IgD-negative memory B cell (primary cell): ENCODE data around the gene RGS6. TPM values are rescaled to one million over a fixed set of nuclear protein-coding genes. Genes with fewer than 3 reads are reported as not detected.

Experiments used
- H3K27ac Mint-ChIP-seq, 3 donors: one replicate each; pipeline ENCODE4 v1.8.0; 2020 to 2022; ENCODE audit warnings: mild to moderate bottlenecking in 3 of 3, mixed read lengths in 3 of 3, moderate library complexity in 1 of 3
- H3K27me3 Mint-ChIP-seq: one replicate; pipeline ENCODE4 v1.8.0; 2021; ENCODE audit warnings: mixed read lengths
- H3K36me3 Mint-ChIP-seq: one replicate; pipeline ENCODE4 v1.8.0; 2020; ENCODE audit warnings: mild to moderate bottlenecking, mixed read lengths
- H3K4me1 Mint-ChIP-seq, 3 donors: one replicate each; pipeline ENCODE4 v1.8.0; 2020 to 2022; ENCODE audit warnings: mixed read lengths in 3 of 3, mild to moderate bottlenecking in 1 of 3
- H3K4me3 Mint-ChIP-seq, 4 donors: one replicate each; pipeline ENCODE4 v1.8.0; 2020 to 2022; ENCODE audit warnings: mild to moderate bottlenecking in 4 of 4, mixed read lengths in 4 of 4, moderate library complexity in 3 of 4
- H3K9me3 Mint-ChIP-seq, 3 donors: one replicate each; pipeline ENCODE4 v1.8.0; 2020 to 2021; ENCODE audit warnings: mixed read lengths in 3 of 3, mild to moderate bottlenecking in 1 of 3
- polyA plus RNA-seq: library from polyadenylated mRNA; unstranded; fragments of 300-500 nt; fragmentation: Illumina TruSeq; gene quantifications from one replicate; pipeline ENCODE4 v1.2.3, GENCODE V29; 2021

Gene RGS6
- polyA plus RNA-seq, 1 donor from 2014 or later = not detected

DNA sequence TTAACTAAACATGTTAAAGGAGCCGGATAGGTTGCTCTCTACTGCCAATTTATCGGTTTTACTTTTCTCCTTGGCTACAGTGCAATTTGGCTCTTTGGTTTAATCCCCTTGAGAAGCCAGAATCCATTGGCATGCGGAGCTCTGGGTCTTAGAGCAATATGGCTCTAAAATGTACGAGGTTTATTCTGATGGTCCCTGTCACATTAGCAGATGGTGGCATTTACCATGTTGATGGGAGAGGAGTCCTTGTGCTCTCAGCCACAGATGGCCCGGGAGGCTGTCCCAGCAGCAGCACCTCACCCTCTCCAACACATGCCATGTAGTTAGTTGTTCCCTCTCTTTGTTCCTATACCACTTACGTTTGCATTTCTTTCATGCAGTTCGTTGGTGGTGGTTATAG is 179.7 kb downstream of the RGS6 start:
- no peak overlapping the region for H3K4me3 Mint-ChIP-seq
- H3K27me3 Mint-ChIP-seq = peaks cover 20% of the 10 kb centered on the region
- H3K4me1 Mint-ChIP-seq = no peaks in the 10 kb centered on the region
- H3K36me3 Mint-ChIP-seq = no peaks in the 10 kb centered on the region
- H3K9me3 Mint-ChIP-seq = peaks cover 0 to 3% (median 2%) of the 10 kb centered on the region in 3 donors
- no peak overlapping the region for H3K27ac Mint-ChIP-seq

DNA sequence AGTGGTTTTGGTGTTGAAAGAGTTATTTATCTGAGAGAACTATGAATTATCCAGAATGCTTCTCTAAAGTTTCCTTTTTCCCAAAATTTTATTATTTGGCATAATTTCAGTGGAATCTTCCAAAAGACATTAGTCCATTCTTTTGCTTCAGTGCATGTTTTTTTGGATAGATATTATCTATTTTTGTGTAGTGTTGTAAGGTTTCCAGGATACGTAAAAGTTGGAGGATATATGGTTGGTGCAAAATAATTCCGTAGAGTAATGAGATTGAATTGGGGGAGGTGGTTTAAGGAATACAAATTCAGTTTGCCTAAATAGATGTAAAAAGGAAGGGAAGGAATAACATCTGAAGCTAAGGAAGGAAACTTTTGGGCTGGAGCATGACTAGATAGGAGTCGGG is 186.6 kb downstream of the RGS6 start:
- Mint-ChIP-seq H3K27ac (no peak overlapping the region), H3K9me3 (no peaks in the 10 kb centered on the region), H3K4me1 (no peaks in the 10 kb centered on the region), H3K4me3 (no peak overlapping the region), H3K27me3 (peaks cover 6% of the 10 kb centered on the region), H3K36me3 (peaks cover 2% of the 10 kb centered on the region)

DNA sequence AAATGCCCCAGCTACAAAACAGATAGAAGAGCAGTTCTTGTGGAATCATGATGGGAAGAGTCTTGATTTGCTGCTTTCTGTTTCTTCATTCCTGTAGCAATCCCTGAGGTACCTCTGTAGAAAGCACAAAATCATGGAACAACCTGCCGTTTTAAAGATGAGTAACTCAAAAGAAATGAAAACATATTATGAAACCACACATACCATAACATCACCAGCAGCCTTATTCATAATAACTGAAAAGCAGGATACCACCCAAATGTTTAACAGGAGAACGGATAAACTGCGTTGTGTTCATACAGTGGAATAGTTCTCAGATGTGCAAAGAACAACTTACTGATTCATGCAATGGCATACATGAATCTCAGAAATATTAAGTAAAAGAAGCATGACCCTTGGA is 188.1 kb downstream of the RGS6 start:
- Mint-ChIP-seq H3K27me3 (peaks cover 5% of the 10 kb centered on the region), H3K9me3 (peaks cover 0 to 1% (median 0%) of the 10 kb centered on the region in 3 donors), H3K36me3 (peaks cover 2% of the 10 kb centered on the region), H3K27ac (no peak overlapping the region), H3K4me1 (peaks cover 0 to 1% (median 0%) of the 10 kb centered on the region in 3 donors), H3K4me3 (no peak overlapping the region)

GRCh38 chr14:72123755-72124154 is 191.5 kb downstream of the RGS6 start:
- no peak overlapping the region for H3K27ac Mint-ChIP-seq
- H3K4me1 Mint-ChIP-seq = peaks cover 0 to 5% (median 0%) of the 10 kb centered on the region in 3 donors
- peaks cover 2% of the 10 kb centered on the region for H3K36me3 Mint-ChIP-seq
- H3K9me3 Mint-ChIP-seq = peaks cover 0 to 7% (median 0%) of the 10 kb centered on the region in 3 donors
- H3K27me3 Mint-ChIP-seq = peaks cover 2% of the 10 kb centered on the region
- no peak overlapping the region for H3K4me3 Mint-ChIP-seq

- Mint-ChIP-seq H3K36me3 (no peaks in the 10 kb centered on the region), H3K27ac (no peak overlapping the region), H3K27me3 (peaks cover 2% of the 10 kb centered on the region), H3K9me3 (peaks cover 0 to 7% (median 0%) of the 10 kb centered on the region in 3 donors), H3K4me3 (no peak overlapping the region), H3K4me1 (peaks cover 0 to 7% (median 0%) of the 10 kb centered on the region in 3 donors)
Observed at GRCh38 chr14:72124171-72124570, 191.9 kb downstream of the RGS6 start.

DNA sequence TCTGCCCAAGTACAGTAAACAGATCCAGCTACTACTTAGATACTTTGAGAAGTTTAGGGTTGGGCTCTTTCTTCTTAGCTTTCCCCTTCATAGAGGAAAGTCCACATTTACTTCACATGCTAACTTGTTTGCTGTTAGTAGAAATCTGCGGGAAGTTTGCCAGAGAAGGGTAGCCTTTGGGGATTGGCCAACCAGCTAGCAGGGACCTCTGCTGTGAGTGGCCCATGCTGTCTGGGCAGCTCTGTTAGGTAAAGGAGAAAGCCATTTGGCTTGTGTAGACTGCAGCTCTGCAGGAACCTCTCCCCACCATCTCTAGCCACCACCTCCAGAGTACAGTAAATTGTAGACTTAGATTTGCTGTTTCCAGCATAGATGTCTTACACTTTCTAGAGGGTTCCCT is 193.9 kb downstream of the RGS6 start:
- Mint-ChIP-seq H3K4me3 (no peak overlapping the region), H3K4me1 (peaks cover 0 to 7% (median 0%) of the 10 kb centered on the region in 3 donors), H3K9me3 (peaks cover 0 to 7% (median 0%) of the 10 kb centered on the region in 3 donors), H3K27ac (no peak overlapping the region), H3K27me3 (peaks cover 3% of the 10 kb centered on the region), H3K36me3 (no peaks in the 10 kb centered on the region)

DNA sequence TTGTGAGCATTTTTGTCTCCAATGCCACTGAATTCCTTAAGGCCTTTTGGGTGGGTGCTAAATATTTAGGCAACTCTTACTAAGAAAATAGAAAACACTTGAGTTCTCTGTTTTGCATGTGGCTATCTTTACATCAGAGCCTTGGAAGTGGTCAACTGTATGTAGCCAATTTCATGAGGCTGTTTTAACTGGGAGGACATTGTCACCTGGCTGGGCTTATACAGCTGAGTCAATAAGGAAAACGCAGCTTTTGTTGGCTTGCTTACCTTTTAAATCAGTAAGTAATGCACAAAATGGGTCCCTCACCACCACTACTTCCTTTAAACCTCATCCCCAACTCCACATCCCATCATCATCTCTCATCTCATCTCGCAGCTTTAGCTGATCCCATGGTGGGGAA is 194.3 kb downstream of the RGS6 start:
- Mint-ChIP-seq H3K4me1 (peaks cover 0 to 7% (median 0%) of the 10 kb centered on the region in 3 donors), H3K36me3 (no peaks in the 10 kb centered on the region), H3K27ac (no peak overlapping the region), H3K9me3 (peaks cover 0 to 7% (median 0%) of the 10 kb centered on the region in 3 donors), H3K27me3 (peaks cover 3% of the 10 kb centered on the region), H3K4me3 (no peak overlapping the region)

GRCh38 chr14:72128629-72129028 is 196.4 kb downstream of the RGS6 start:
- Mint-ChIP-seq H3K27me3 (peaks cover 6% of the 10 kb centered on the region), H3K4me3 (no peak overlapping the region), H3K36me3 (no peaks in the 10 kb centered on the region), H3K9me3 (peaks cover 0 to 7% (median 0%) of the 10 kb centered on the region in 3 donors), H3K27ac (no peak overlapping the region), H3K4me1 (peaks cover 0 to 7% (median 0%) of the 10 kb centered on the region in 3 donors)

DNA sequence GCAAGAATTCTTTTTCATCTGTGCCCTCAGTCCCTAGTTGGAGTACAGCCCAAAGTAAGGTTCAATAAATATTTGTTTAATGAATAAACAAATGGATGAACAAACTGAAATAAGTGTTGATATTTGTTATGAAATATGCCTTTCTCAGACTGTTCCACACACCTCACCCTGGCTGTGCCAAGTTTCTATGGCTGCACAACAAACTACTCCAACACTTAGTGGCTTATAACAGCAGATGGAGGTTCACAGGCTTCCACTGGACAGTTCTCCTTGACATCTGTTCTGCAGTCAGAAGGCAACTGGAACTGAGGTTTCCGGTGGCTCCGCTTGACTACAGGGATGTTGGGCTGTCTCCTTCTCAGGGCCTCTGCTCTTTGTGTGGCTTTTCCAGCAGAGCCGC is 197.1 kb downstream of the RGS6 start:
- Mint-ChIP-seq H3K9me3 (peaks cover 0 to 7% (median 1%) of the 10 kb centered on the region in 3 donors), H3K36me3 (no peaks in the 10 kb centered on the region), H3K4me3 (no peak overlapping the region), H3K4me1 (peaks cover 0 to 7% (median 0%) of the 10 kb centered on the region in 3 donors), H3K27me3 (peaks cover 12% of the 10 kb centered on the region), H3K27ac (no peak overlapping the region)

DNA sequence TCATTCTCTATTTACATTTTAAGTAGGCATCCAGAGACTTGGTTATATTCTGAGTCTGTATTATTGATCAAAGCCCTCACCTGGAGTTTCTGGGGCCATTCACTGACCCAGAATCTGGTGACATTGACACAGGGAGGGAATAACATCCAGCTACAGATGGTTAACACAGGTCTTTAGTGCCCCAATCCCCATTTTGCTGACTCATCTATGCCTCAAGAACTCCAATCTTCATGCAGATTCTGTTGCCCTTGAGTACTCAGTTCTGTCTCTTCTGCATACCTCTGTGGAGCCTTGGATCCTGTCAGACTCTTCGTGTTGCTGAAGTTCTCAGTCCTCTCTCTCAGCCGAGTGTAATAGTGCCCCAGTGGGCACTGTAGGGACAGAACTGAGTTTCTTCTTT is 208.9 kb downstream of the RGS6 start:
- no peaks in the 10 kb centered on the region for H3K36me3 Mint-ChIP-seq
- no peaks in the 10 kb centered on the region for H3K4me1 Mint-ChIP-seq
- peaks cover 0 to 1% (median 0%) of the 10 kb centered on the region in 3 donors for H3K9me3 Mint-ChIP-seq
- no peak overlapping the region for H3K4me3 Mint-ChIP-seq
- no peak overlapping the region for H3K27ac Mint-ChIP-seq
- peaks cover 7% of the 10 kb centered on the region for H3K27me3 Mint-ChIP-seq

DNA sequence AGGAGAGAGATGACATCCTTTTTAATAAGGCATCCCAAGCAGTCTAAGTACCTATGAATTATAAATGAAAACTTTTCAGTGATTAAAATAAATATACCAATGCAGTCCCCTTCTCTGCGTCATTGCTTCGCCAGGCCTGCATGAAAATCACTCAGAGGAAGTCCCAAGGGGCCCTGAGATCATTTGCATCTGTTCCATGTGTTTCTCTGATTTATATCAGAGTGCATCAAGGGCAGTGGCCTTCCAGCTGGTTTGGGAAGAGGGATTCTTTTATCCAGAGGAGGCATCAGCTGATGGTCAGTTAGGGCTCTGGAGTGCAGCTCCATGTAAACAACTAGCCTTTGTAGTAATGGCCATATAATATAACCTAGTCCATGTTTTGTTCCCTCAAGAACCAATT is 210.1 kb downstream of the RGS6 start:
- Mint-ChIP-seq H3K4me1 (no peaks in the 10 kb centered on the region), H3K9me3 (peaks cover 0 to 1% (median 0%) of the 10 kb centered on the region in 3 donors), H3K27ac (no peak overlapping the region), H3K27me3 (peaks cover 7% of the 10 kb centered on the region), H3K36me3 (no peaks in the 10 kb centered on the region), H3K4me3 (no peak overlapping the region)

DNA sequence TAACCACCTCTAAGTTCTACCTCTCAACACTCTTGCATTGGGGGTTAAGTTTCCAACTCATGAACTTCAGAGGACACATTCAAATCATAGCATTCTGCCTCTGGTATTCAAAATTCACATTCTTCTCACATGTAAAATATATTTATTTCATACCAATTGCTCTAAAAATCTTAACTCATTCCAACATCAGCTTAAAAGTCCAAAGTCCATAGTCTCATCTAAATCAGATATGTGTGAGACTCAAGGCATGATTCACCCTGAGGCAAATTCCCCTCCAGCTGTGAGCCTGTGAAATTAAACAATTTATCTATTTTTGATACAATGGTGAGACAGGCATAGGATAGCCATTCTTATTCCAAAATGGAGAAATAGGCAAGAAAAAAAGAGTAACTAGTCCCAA is 214.0 kb downstream of the RGS6 start:
- no peaks in the 10 kb centered on the region for H3K9me3 Mint-ChIP-seq
- H3K36me3 Mint-ChIP-seq = no peaks in the 10 kb centered on the region
- no peak overlapping the region for H3K4me3 Mint-ChIP-seq
- H3K27ac Mint-ChIP-seq = no peak overlapping the region
- H3K4me1 Mint-ChIP-seq = no peaks in the 10 kb centered on the region
- H3K27me3 Mint-ChIP-seq = peaks cover 4% of the 10 kb centered on the region

DNA sequence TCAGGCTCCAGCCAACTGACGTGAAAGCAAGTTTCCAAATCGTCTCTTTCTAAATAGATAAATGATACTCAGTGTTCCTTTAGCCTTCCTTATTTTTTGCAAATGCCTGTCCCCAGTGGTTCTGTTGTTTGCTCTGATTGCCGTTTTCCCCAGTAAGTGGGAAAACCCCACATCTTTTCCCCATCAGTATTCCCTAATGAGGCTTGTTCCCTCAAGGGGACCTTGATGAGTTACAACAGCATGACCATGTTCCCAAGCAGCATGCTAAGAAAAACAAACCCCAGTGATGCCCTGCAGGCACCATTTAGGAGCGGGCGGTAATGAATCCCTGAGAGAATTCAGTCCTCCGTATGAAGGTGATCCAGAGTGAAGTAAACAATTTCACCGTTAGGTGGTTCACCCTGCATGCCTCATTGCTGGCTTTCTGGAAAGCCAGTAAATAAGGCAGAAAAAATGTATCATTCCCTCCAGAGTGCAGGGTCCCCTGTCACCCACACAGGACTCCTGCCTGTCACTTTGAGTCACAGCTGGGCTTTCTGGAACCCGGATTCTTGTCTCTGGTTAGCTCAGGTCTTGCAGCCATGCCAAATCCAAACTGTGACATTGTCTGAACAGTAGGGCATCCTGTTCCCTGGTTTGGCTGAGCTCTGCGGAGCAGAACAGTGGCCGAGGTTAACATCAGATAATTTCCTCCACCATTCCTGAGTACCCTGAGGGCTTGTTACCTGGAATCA is 222.6 kb downstream of the RGS6 start:
- Mint-ChIP-seq H3K4me3 (no peak overlapping the region), H3K4me1 (no peaks in the 10 kb centered on the region), H3K27me3 (peaks cover 12% of the 10 kb centered on the region), H3K27ac (no peak overlapping the region), H3K9me3 (peaks cover 0 to 11% (median 6%) of the 10 kb centered on the region in 3 donors), H3K36me3 (no peaks in the 10 kb centered on the region)

GRCh38 chr14:72155379-72155993 is 223.3 kb downstream of the RGS6 start:
- peak overlapping the region in 1 of 3 donors; percentile 76 for H3K27ac Mint-ChIP-seq
- no peaks in the 10 kb centered on the region for H3K4me1 Mint-ChIP-seq
- peaks cover 0 to 11% (median 6%) of the 10 kb centered on the region in 3 donors for H3K9me3 Mint-ChIP-seq
- no peaks in the 10 kb centered on the region for H3K36me3 Mint-ChIP-seq
- no peak overlapping the region for H3K4me3 Mint-ChIP-seq
- H3K27me3 Mint-ChIP-seq = peaks cover 14% of the 10 kb centered on the region

DNA sequence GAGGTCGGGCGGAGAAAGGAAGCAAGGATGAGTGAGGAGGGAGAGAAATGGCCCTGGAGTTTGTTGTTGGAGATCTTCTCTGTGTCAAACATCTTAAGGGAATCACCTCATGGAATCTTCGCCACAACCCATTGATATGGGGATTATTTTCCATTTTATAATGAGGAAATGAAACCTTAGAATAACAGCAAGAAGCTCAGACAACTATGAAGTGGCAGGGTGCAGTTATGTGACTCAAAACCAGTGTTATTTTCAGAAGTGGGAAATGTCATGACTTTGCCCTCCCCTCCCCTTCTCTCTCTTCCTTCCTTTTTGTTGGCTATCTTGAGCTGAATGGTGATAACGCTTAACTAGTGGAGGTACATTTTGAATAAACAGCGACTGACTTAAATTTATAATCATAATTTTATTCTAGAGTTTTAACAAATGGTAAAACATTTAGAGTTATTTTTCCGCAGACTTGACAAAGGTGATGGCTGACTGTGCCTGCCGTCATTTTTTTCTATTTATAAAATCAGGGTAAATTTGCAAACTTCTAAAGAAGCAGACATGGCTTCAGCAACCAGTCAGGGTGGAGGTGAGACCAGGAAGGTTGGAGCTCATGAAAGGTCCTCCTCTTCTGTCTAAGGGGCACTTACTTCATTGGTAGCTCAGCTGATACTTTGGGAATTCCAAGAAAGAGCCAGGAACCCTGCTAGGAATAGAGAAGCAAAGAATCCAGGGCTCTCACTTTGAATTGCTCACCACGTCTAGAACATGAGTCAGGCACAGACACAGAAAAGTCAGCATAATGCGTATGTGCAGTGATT is 232.4 kb downstream of the RGS6 start:
- H3K9me3 Mint-ChIP-seq = peaks cover 0 to 2% (median 0%) of the 10 kb centered on the region in 3 donors
- H3K4me1 Mint-ChIP-seq = peaks cover 4 to 13% (median 9%) of the 10 kb centered on the region in 3 donors
- H3K27ac Mint-ChIP-seq = no peak overlapping the region
- no peaks in the 10 kb centered on the region for H3K36me3 Mint-ChIP-seq
- H3K27me3 Mint-ChIP-seq = peaks cover 7% of the 10 kb centered on the region
- H3K4me3 Mint-ChIP-seq = peak overlapping the region in 1 of 4 donors; percentile 59
